Erythroblast (primary cell): ENCODE results near the gene DCLK3.

Experiments used
- GATA1 ChIP-seq: IDR thresholded peaks from 2 replicates; pipeline ENCODE4 v1.6.1; 2011; ENCODE audit warnings: low read depth, mild to moderate bottlenecking, control low read depth, low read length, moderate library complexity
- POLR2A ChIP-seq: IDR thresholded peaks from 2 replicates; pipeline ENCODE4 v1.6.1; 2011; ENCODE audit warnings: mild to moderate bottlenecking, low read length

DNA sequence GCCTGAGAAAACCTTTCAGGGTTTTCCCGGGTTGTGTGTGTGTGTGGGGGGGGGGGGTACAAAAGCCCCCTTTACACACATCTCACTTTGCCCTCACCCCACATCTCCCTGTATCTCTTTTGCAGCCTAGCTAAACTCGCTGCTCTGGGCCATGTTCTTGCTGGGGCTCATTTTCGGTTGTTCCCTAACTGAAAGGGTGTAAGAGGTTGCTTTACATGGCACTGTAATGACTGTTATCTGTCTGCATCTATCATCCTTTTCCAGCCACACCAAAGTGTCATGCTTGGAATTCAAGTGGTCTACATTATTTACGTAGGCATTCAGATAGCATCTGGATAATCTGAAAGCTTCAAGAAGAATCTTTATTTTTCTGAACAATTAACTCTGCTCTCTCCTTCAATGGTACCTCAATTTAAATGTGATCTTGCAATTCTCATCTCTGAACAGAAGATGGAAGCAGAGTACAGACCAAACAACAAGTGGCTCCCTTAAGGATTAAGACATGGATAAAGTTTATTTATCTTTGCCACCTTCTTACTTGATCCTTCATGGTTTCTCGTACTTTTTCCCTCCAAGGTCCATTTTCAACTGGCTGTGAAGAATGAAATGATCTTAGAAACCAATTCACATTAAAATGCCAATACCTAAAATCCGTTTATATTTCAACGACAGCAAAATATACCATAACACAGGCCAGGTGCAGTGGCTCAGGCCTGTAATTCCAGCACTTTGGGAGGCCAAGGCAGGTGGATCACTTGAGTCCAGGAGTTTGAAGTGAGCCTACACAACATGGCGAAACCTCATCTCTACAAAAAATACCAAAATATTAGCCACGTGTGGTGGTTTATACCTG, 34.9 kb downstream of the DCLK3 start:
- TF ChIP-seq POLR2A (no peak), GATA1 (no peak)
